Ovary (tissue), 9 donors: ENCODE measurements around the gene ZMYND8. TPM values are rescaled to one million over a fixed set of nuclear protein-coding genes. Genes with fewer than 3 reads are reported as not detected.

Experiments used
- DNase-seq, 5 donors: peaks; one replicate each; pipeline ENCODE4 v3.0.0-alpha.2; 2019 to 2020
- H3K27ac ChIP-seq, 2 donors: fragments of 200-600 bp; one replicate each; pipeline versions ENCODE4 v1.5.1 to v1.8.0; 2019 to 2022
- H3K27me3 ChIP-seq: fragments of 200-600 bp; one replicate; pipeline ENCODE4 v1.8.0; 2022
- H3K36me3 ChIP-seq: fragments of 200-600 bp; sonication (generic); one replicate; pipeline ENCODE4 v1.5.1; 2019
- H3K4me1 ChIP-seq: one replicate; pipeline ENCODE4 v1.8.1; 2013; ENCODE audit warnings: mild to moderate bottlenecking, moderate library complexity; ENCODE audit not compliant: insufficient read depth
- H3K4me3 ChIP-seq: fragments of 200-600 bp; sonication (generic); one replicate; pipeline ENCODE4 v1.5.1; 2017
- H3K9me3 ChIP-seq, 2 donors: fragments of 200-600 bp in 1 of 2; sonication (generic) in 1 of 2; one replicate each; pipeline versions ENCODE4 v1.5.1 to v1.8.1; 2013 to 2019; ENCODE audit warnings: mild to moderate bottlenecking in 1 of 2, moderate library complexity in 1 of 2
- EP300 ChIP-seq: sonication (generic); formaldehyde crosslinking; IDR thresholded peaks from one replicate; pipeline ENCODE4 v1.6.1; 2017; ENCODE audit warnings: antibody characterized with exemption
- POLR2A ChIP-seq: fragments of 450-650 bp; IDR thresholded peaks from one replicate; pipeline ENCODE4 v1.6.1; 2017; ENCODE audit warnings: antibody characterized with exemption, mild to moderate bottlenecking, moderate library complexity
- WGBS, 3 donors: extraction: QIAGEN DNeasy Blood & Tissue Kit in 1 of 3; methylation state at CpG; one replicate each; pipeline versions ENCODE4 v1.1.5 to v1.1.7; 2013 to 2017; 5-methylcytosine and 5-hydroxymethylcytosine counted together
- intact Hi-C, 4 donors: fragments of 100-400 bp; cut with DNase I; formaldehyde crosslinking; loops; one replicate each; pipeline versions ENCODE4 v1.11.0 to v1.15.1; 2022 to 2023
- polyA plus RNA-seq, 2 donors: library from polyadenylated mRNA; stranded (reverse); fragments of 200-250 nt in 1 of 2; fragments of 350-450 nt in 1 of 2; fragmentation: Illumina TruSeq in 1 of 2; extraction: RNeasy Lipid Tissue Mini Kit (QIAGEN cat#74804) in 1 of 2; gene quantifications; one replicate each; pipeline ENCODE4 v1.2.3, GENCODE V29; 2013 to 2014
- total RNA-seq, 7 donors: library from RNA; depleted of rRNA in 2 of 7; stranded (reverse); fragments of >200 nt in 2 of 7; fragmentation: NEBNext Ultra II Directional in 3 of 7; extraction: Animal tissue kit (Norgen Biotek cat#: 25700) in 3 of 7; gene quantifications; one replicate each; pipeline versions ENCODE4 v1.1.0 to v1.2.4, GENCODE V29; 2016 to 2023
- TF ChIP-seq, protein P1 (sequence below), 3 donors: fragments of 450-650 bp in 2 of 3; fragments of 200-600 bp in 1 of 3; IDR thresholded peaks; one replicate each; pipeline versions ENCODE4 v1.5.1 to v1.8.0; 2016 to 2022; ENCODE audit warnings: antibody characterized with exemption in 3 of 3, mild to moderate bottlenecking in 1 of 3
- donor health status: DM: no; HTN: no; CAD: no; lungs with moderate emphysema.
- donor health status: DM: no; HTN: no; CAD: no.
- donor health status: Bipolar disorder and iron deficiency.
- donor health status: DM: yes; HTN: yes; CAD: no.
- donor health status: DM: no; HTN: no; CAD: no.
- donor health status: DM: yes; HTN: yes; CAD: no.

ZMYND8 gene
- total and polyA plus RNA-seq, 9 donors, result 8.3 to 40.7 (median 30.5) TPM

DNA sequence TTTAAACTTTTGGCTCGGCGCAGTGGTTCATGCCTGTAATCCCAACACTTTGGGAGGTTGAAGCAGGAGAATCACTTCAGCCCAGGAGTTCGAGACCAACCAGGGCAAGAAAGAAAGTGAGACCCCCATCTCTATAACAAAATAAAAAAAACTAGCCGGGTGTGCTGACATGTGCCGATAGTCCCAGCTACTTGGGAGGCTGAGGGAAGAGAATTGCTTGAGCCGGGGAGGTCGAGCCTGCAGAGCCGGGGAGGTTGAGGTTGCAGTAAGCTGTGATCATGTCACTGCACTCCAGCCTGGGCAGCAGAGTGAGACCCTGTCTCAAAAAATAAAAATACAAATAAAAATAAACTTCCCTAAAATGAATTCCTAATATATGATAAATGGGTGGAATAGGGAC, 50.4 kb downstream of the ZMYND8 start:
- DNase-seq, result no peak
- intact Hi-C loops, result no loop called here
- H3K4me3 ChIP-seq, result no peak overlapping the region
- no peak overlapping the region for H3K27ac ChIP-seq
- no peaks in the 10 kb centered on the region for H3K36me3 ChIP-seq
- H3K4me1 ChIP-seq, result peaks cover 10% of the 10 kb centered on the region
- no peaks in the 10 kb centered on the region for H3K27me3 ChIP-seq
- WGBS, 3 donors, result 94 to 96% (median 94%) methylated on average over 8 of the region's 8 CpGs
- no peaks in the 10 kb centered on the region for H3K9me3 ChIP-seq
- TF ChIP-seq POLR2A, result no peak
- TF ChIP-seq, protein P1, sequence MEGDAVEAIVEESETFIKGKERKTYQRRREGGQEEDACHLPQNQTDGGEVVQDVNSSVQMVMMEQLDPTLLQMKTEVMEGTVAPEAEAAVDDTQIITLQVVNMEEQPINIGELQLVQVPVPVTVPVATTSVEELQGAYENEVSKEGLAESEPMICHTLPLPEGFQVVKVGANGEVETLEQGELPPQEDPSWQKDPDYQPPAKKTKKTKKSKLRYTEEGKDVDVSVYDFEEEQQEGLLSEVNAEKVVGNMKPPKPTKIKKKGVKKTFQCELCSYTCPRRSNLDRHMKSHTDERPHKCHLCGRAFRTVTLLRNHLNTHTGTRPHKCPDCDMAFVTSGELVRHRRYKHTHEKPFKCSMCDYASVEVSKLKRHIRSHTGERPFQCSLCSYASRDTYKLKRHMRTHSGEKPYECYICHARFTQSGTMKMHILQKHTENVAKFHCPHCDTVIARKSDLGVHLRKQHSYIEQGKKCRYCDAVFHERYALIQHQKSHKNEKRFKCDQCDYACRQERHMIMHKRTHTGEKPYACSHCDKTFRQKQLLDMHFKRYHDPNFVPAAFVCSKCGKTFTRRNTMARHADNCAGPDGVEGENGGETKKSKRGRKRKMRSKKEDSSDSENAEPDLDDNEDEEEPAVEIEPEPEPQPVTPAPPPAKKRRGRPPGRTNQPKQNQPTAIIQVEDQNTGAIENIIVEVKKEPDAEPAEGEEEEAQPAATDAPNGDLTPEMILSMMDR (IDR thresholded peaks at IDR 0.05), result no peak

DNA sequence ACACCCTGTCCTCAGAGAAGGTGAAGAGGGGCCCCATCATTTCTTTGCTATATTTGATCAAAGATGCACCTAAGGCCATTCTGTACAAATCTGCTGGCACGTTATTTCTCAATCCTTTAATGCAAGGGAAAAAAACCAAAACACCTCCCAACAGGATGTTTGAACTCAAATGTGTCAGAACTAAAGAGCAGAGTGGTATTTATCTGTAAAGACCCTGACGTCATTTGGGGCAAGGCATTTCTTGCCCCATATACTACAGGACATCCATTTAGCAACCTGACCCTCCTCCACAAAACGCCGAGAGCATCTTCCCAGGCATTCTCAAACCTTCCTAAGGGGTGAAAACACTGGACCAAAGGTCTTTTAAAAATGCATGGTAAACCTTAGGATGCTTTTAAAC, 50.8 kb downstream of the ZMYND8 start:
- 85 to 91% (median 85%) methylated on average over 4 of the region's 4 CpGs for WGBS, 3 donors
- Histone ChIP-seq H3K27ac (no peak overlapping the region), H3K4me3 (no peak overlapping the region), H3K9me3 (no peaks in the 10 kb centered on the region), H3K4me1 (peaks cover 10% of the 10 kb centered on the region), H3K27me3 (no peaks in the 10 kb centered on the region), H3K36me3 (no peaks in the 10 kb centered on the region)
- no peak for DNase-seq
- TF ChIP-seq, protein P1 (IDR thresholded peaks at IDR 0.05), result no peak
- TF ChIP-seq POLR2A (no peak), EP300 (no peak)
- intact Hi-C loops, result no loop called here

DNA sequence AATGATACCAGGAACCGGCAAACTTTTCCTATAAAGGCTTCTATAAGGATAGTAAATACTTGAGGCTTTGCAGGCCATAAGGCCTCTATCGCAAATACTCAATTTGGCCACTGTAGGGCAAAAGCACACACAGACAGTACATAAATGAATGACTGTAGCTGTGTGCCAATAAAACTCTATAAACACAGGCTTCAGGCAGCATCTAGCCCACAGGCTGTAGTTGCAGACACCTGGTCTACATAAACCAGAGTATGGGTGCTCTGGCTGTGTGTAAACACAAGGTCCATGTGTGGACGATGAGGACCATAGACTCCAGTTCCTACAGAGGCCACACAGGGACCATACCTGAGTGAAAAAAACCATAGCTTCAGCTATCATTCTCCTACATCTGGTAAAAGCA, 52.2 kb downstream of the ZMYND8 start:
- 59 to 66% (median 62%) methylated on average over 3 of the region's 3 CpGs for WGBS, 3 donors
- TF ChIP-seq EP300 (no peak), POLR2A (no peak)
- TF ChIP-seq, protein P1 (IDR thresholded peaks at IDR 0.05), result no peak
- H3K27ac ChIP-seq, result peak overlapping the region; percentile 21 to 25
- intact Hi-C loops, result no loop called here
- H3K4me3 ChIP-seq, result no peak overlapping the region
- no peaks in the 10 kb centered on the region for H3K9me3 ChIP-seq
- DNase-seq, result no peak
- H3K36me3 ChIP-seq, result no peaks in the 10 kb centered on the region
- no peaks in the 10 kb centered on the region for H3K27me3 ChIP-seq
- H3K4me1 ChIP-seq, result peaks cover 10% of the 10 kb centered on the region

DNA sequence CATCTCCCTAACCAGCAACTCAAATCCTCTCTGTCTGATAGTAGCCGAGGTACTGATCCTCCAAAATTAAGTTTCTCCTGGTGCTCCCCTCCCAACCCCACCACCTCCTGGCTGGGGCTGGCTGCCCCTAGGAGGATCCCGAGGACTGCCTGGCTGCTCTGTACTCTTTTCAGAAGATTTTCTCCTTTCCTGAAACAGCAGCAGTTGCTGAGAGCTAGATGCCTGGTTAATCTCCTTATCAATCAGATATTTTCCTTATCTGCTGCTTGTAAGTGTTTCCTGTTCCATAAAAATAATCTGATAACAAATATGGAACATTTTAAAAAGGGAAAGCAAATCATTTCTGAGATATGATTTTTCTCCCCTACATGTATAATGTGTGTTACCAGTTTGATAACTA, 52.8 kb downstream of the ZMYND8 start:
- H3K9me3 ChIP-seq, result no peaks in the 10 kb centered on the region
- peak overlapping the region in 1 of 2 donors; percentile 10 for H3K27ac ChIP-seq
- H3K36me3 ChIP-seq, result no peaks in the 10 kb centered on the region
- intact Hi-C loops, result no loop called here
- no peaks in the 10 kb centered on the region for H3K27me3 ChIP-seq
- WGBS, 3 donors, result 69 to 85% (median 69%) methylated on average over 2 of the region's 2 CpGs
- no peak for DNase-seq
- TF ChIP-seq POLR2A (no peak), EP300 (no peak)
- TF ChIP-seq, protein P1 (IDR thresholded peaks at IDR 0.05), result no peak
- peaks cover 10% of the 10 kb centered on the region for H3K4me1 ChIP-seq
- H3K4me3 ChIP-seq, result no peak overlapping the region

DNA sequence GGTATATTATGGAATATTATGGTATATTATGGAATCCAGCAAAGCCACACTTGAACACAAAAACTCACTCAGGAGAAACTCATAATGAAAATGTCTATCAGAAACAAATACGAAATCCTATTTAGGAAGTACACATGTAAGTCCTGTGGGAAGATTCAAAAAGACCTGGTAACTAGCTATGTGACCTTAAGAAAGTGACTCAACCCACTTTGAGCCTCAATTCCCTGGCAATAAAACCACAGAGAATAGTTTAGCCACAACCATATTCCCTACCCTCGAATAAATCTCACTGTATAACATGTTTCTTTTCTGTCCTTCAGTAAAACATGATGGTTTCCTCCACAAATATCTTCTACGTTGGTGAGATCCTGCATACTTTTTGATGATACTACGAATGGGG, 56.4 kb downstream of the ZMYND8 start:
- Histone ChIP-seq H3K27ac (no peak overlapping the region), H3K36me3 (no peaks in the 10 kb centered on the region), H3K4me3 (no peak overlapping the region), H3K27me3 (no peaks in the 10 kb centered on the region), H3K4me1 (peaks cover 9% of the 10 kb centered on the region), H3K9me3 (no peaks in the 10 kb centered on the region)
- WGBS, 3 donors, result 91 to 94% (median 94%) methylated on average over 4 of the region's 4 CpGs
- no peak for DNase-seq
- intact Hi-C loops, result no loop called here
- TF ChIP-seq, protein P1 (IDR thresholded peaks at IDR 0.05), result no peak
